CD14-positive monocyte (primary cell): ENCODE data around the gene COA5. TPM values are rescaled to one million over a fixed set of nuclear protein-coding genes. Genes with fewer than 3 reads are reported as not detected.

Experiments used
- DNase-seq, 3 donors: peaks; one replicate each; pipeline ENCODE4 v3.0.0-alpha.2; 2011 to 2022
- H2AFZ ChIP-seq: 2 replicates; pipeline ENCODE4 v1.6.0; 2012; ENCODE audit warnings: mild to moderate bottlenecking, low read depth, low read length, inconsistent platforms; ENCODE audit not compliant: insufficient read depth, poor library complexity, severe bottlenecking
- H3K27ac ChIP-seq, 2 donors: 1 replicate in 1 of 2; 2 replicates in 1 of 2; pipeline ENCODE4 v1.5.1; 2012 to 2013; ENCODE audit warnings: low read length in 2 of 2, control low read depth in 1 of 2, inconsistent platforms in 1 of 2, low read depth in 1 of 2, mild to moderate bottlenecking in 1 of 2
- H3K27me3 ChIP-seq, 2 donors: one replicate each; pipeline versions ENCODE4 v1.6.0 to v1.6.1; 2011 to 2013; ENCODE audit warnings: low read length in 2 of 2; ENCODE audit not compliant: control insufficient read depth in 2 of 2, insufficient read depth in 2 of 2
- H3K36me3 ChIP-seq, 2 donors: replicated peaks in 1 of 2; 1 replicate in 1 of 2; 2 replicates in 1 of 2; pipeline versions ENCODE4 v1.5.1 to v1.6.1; 2012 to 2013; ENCODE audit warnings: low read length in 2 of 2, control low read depth in 1 of 2, inconsistent platforms in 1 of 2, mild to moderate bottlenecking in 1 of 2; ENCODE audit not compliant: insufficient read depth in 2 of 2, control insufficient read depth in 1 of 2
- H3K4me1 ChIP-seq, 2 donors: 1 replicate in 1 of 2; 2 replicates in 1 of 2; pipeline versions ENCODE4 v1.5.1 to v1.6.1; 2012 to 2013; ENCODE audit warnings: low read length in 2 of 2, control low read depth in 1 of 2, inconsistent platforms in 1 of 2, mild to moderate bottlenecking in 1 of 2, moderate library complexity in 1 of 2; ENCODE audit not compliant: insufficient read depth in 2 of 2, control insufficient read depth in 1 of 2
- H3K4me2 ChIP-seq: replicated peaks from 2 replicates; pipeline ENCODE3; 2012; ENCODE audit warnings: low read length, moderate library complexity, mild to moderate bottlenecking; ENCODE audit not compliant: poor library complexity, severe bottlenecking; ENCODE audit errors: extremely low read depth
- H3K4me3 ChIP-seq, 3 experiments: fragments of 200-600 bp in 1 of 3; sonication (generic) in 1 of 3; replicated peaks in 1 of 3; 1 replicate in 2 of 3; 2 replicates in 1 of 3; pipeline ENCODE4 v1.5.1; 2011 to 2013; ENCODE audit warnings: low read length in 3 of 3, mild to moderate bottlenecking in 3 of 3, control low read depth in 2 of 3, low read depth in 2 of 3, inconsistent platforms in 1 of 3, moderate library complexity in 1 of 3
- H3K79me2 ChIP-seq: 2 replicates; pipeline ENCODE4 v1.6.0; 2012; ENCODE audit warnings: mild to moderate bottlenecking, control low read depth, inconsistent platforms, low read length, moderate library complexity; ENCODE audit not compliant: insufficient read depth
- H3K9ac ChIP-seq: 2 replicates; pipeline ENCODE4 v1.6.0; 2017; ENCODE audit warnings: low read length, mild to moderate bottlenecking; ENCODE audit not compliant: insufficient read depth, poor library complexity, severe bottlenecking
- H3K9me3 ChIP-seq, 2 donors: replicated peaks in 1 of 2; 1 replicate in 1 of 2; 2 replicates in 1 of 2; pipeline versions ENCODE4 v1.5.1 to v1.6.1; 2012 to 2013; ENCODE audit warnings: low read length in 2 of 2, control low read depth in 1 of 2; ENCODE audit not compliant: control insufficient read depth in 1 of 2, insufficient read depth in 1 of 2
- H4K20me1 ChIP-seq: 2 replicates; pipeline ENCODE4 v1.6.0; 2012; ENCODE audit warnings: mild to moderate bottlenecking, low read length, control low read depth, moderate library complexity; ENCODE audit not compliant: insufficient read depth
- H3K27ac Mint-ChIP-seq, 7 donors: one replicate each; pipeline ENCODE4 v1.8.0; 2020; ENCODE audit warnings: mild to moderate bottlenecking in 7 of 7, mixed read lengths in 7 of 7, moderate library complexity in 6 of 7, inconsistent platforms in 2 of 7
- H3K27me3 Mint-ChIP-seq, 3 donors: one replicate each; pipeline ENCODE4 v1.8.0; 2021 to 2022; ENCODE audit warnings: low read depth in 3 of 3, mild to moderate bottlenecking in 3 of 3, mixed read lengths in 3 of 3, moderate library complexity in 3 of 3, inconsistent platforms in 1 of 3
- H3K36me3 Mint-ChIP-seq, 2 donors: one replicate each; pipeline ENCODE4 v1.8.0; 2020; ENCODE audit warnings: mixed read lengths in 2 of 2, inconsistent platforms in 1 of 2, mild to moderate bottlenecking in 1 of 2
- H3K4me1 Mint-ChIP-seq: one replicate; pipeline ENCODE4 v1.8.0; 2020; ENCODE audit warnings: mild to moderate bottlenecking, mixed read lengths
- H3K4me3 Mint-ChIP-seq, 2 donors: one replicate each; pipeline ENCODE4 v1.8.0; 2020; ENCODE audit warnings: mild to moderate bottlenecking in 2 of 2, mixed read lengths in 2 of 2, moderate library complexity in 1 of 2
- H3K9me3 Mint-ChIP-seq, 7 donors: one replicate each; pipeline ENCODE4 v1.8.0; 2020 to 2022; ENCODE audit warnings: mixed read lengths in 7 of 7, mild to moderate bottlenecking in 6 of 7, moderate library complexity in 6 of 7, inconsistent platforms in 2 of 7
- CTCF ChIP-seq: fragments of 200-600 bp; IDR thresholded peaks from one replicate; pipeline ENCODE4 v1.8.0; 2022; ENCODE audit warnings: antibody characterized with exemption, mild to moderate bottlenecking
- WGBS: methylation state at CpG from one replicate; pipeline ENCODE4 v1.1.5; 2013; ENCODE audit warnings: missing lambda C conversion rate; ENCODE audit not compliant: insufficient coverage; 5-methylcytosine and 5-hydroxymethylcytosine counted together
- intact Hi-C, 2 donors: fragments of 100-400 bp; cut with micrococcal nuclease; formaldehyde crosslinking; loops; one replicate each; pipeline versions ENCODE4 v1.15.0 to v1.15.1; 2023
- polyA plus RNA-seq, 3 donors: library from polyadenylated mRNA; depleted of rRNA in 1 of 3; unstranded in 2 of 3; stranded (reverse) in 1 of 3; fragments of 300-500 nt in 2 of 3; fragments of >200 nt in 1 of 3; fragmentation: Illumina TruSeq in 2 of 3; gene quantifications; 1 replicate in 2 of 3; 2 replicates in 1 of 3; pipeline ENCODE4 v1.2.3, GENCODE V29; 2012 to 2021

COA5 gene
- polyA plus RNA-seq, 3 donors: 27.3 to 42.9 (median 39.0) TPM

- Histone ChIP-seq H2AFZ (no peak overlapping the region), H3K79me2 (no peaks in the 10 kb centered on the region), H3K27ac (peak overlapping the region in 1 of 2 donors; percentile 2), H3K9ac (no peak overlapping the region), H3K4me2 (no peak overlapping the region), H3K4me3 (no peak overlapping the region), H3K9me3 (no peaks in the 10 kb centered on the region), H3K4me1 (no peaks in the 10 kb centered on the region), H3K27me3 (no peaks in the 10 kb centered on the region), H4K20me1 (peaks cover 24% of the 10 kb centered on the region), H3K36me3 (peaks cover 97 to 100% of the 10 kb centered on the region in 2 donors)
- WGBS: 96% methylated on average over 7 of the region's 8 CpGs
- peaks cover 15% of the 10 kb centered on the region for H3K4me1 Mint-ChIP-seq
- intact Hi-C loops: no loop called here
- peaks cover 95 to 100% of the 10 kb centered on the region in 2 donors for H3K36me3 Mint-ChIP-seq
- no peak for DNase-seq
- no peak overlapping the region for H3K4me3 Mint-ChIP-seq
- no peak for TF ChIP-seq CTCF
- H3K9me3 Mint-ChIP-seq: peaks cover 0 to 3% (median 0%) of the 10 kb centered on the region in 7 donors
- peak overlapping the region in 2 of 7 donors; percentile 76 to 85 for H3K27ac Mint-ChIP-seq
- no peaks in the 10 kb centered on the region for H3K27me3 Mint-ChIP-seq
Measured at GRCh38 chr2:98555696-98556095, 52.6 kb downstream of the COA5 start.

DNA sequence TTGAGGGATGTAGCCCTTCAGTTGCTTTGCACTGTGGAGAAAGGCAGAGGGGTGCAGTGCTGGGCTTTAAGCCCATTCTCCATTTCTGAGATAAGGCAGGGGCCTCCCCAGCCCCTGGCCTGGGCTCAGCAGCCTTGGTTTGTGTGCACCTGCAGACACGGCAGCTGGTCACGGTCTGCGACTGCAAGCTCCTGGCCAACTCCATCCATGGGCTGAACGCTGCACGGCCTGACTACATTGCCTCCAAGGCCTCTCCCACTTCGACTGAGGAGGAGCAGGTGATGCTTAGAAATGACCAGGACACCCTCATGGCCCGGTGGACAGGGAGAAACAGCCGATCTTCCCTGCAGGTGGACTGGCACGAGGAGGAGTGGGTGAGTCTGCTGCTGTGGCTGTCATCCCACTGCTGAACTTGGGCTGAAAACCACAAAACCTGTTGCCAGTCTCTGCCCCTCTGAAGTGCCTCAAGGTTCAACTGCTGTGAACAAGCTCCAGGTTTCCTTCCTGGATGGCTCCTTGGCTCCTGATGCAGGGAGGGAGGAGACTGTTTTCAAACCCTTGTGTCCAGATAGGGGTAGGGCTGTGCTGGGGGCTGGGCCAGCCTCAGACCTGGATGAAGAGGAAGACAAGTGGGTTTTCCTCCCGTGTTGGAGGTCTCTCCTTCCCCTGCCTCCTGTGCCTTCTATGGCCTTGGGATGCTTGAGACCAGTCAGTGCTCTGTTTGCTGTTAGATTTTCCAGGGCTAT, 54.0 kb downstream of the COA5 start:
- H3K36me3 Mint-ChIP-seq: peaks cover 91 to 96% of the 10 kb centered on the region in 2 donors
- 95% methylated on average over 9 of the region's 10 CpGs for WGBS
- Histone ChIP-seq H3K27ac (no peak overlapping the region), H3K4me2 (no peak overlapping the region), H3K4me3 (no peak overlapping the region), H3K27me3 (no peaks in the 10 kb centered on the region), H3K4me1 (no peaks in the 10 kb centered on the region), H2AFZ (no peak overlapping the region), H3K9ac (no peak overlapping the region), H3K79me2 (no peaks in the 10 kb centered on the region), H3K36me3 (peaks cover 97 to 100% of the 10 kb centered on the region in 2 donors), H3K9me3 (no peaks in the 10 kb centered on the region), H4K20me1 (peaks cover 21% of the 10 kb centered on the region)
- H3K27ac Mint-ChIP-seq: peak overlapping the region in 3 of 7 donors; percentile 14 to 43 (median 25)
- H3K4me3 Mint-ChIP-seq: no peak overlapping the region
- no peak for DNase-seq
- TF ChIP-seq CTCF: no peak
- H3K4me1 Mint-ChIP-seq: peaks cover 13% of the 10 kb centered on the region
- intact Hi-C loops: no loop called here
- H3K9me3 Mint-ChIP-seq: peaks cover 0 to 3% (median 0%) of the 10 kb centered on the region in 7 donors
- no peaks in the 10 kb centered on the region for H3K27me3 Mint-ChIP-seq
